HEK293 (cell line): ENCODE data around the gene SCTR.

ENCODE experiments used
- CTCF ChIA-PET: fragments of 350-600 bp; formaldehyde crosslinking; extraction: SDS; loops from one replicate; lab custom pipeline; 2021; ENCODE audit warnings: antibody characterized with exemption; lab: Yijun Ruan, JAX
- POLR2A ChIA-PET: fragments of 300-600 bp; formaldehyde crosslinking; extraction: SDS; loops from one replicate; lab custom pipeline; 2020; ENCODE audit warnings: antibody characterized with exemption, inconsistent platforms; lab: Yijun Ruan, JAX
- H3K27ac ChIP-seq: fragments of 200-500 bp; sonication (Bioruptor generic); 2 replicates; pipeline ENCODE4 v1.5.1; 2014; ENCODE audit warnings: low read depth, low read length, control low read depth, inconsistent platforms; ENCODE audit errors: extremely low read depth
- H3K36me3 ChIP-seq, 2 experiments: fragments of 200-500 bp in 1 of 2; sonication (Bioruptor generic) in 1 of 2; 1 replicate in 1 of 2; 2 replicates in 1 of 2; pipeline ENCODE4 v1.5.1; 2014 to 2017; ENCODE audit warnings: inconsistent platforms in 2 of 2, low read length in 2 of 2; ENCODE audit not compliant: control insufficient read depth in 2 of 2, insufficient read depth in 1 of 2
- H3K4me1 ChIP-seq: fragments of 200-500 bp; sonication (Bioruptor generic); 2 replicates; pipeline ENCODE4 v1.5.1; 2014; ENCODE audit warnings: mild to moderate bottlenecking, low read length, inconsistent platforms; ENCODE audit not compliant: control insufficient read depth, insufficient read depth
- H3K4me3 ChIP-seq: 2 replicates; pipeline ENCODE4 v1.5.1; 2011; ENCODE audit warnings: low read depth, mild to moderate bottlenecking, control low read depth, low read length, moderate library complexity
- H3K9me3 ChIP-seq: fragments of 200-500 bp; sonication (Bioruptor generic); 2 replicates; pipeline ENCODE4 v1.5.1; 2014; ENCODE audit warnings: low read depth, low read length, inconsistent platforms; ENCODE audit not compliant: control insufficient read depth, insufficient read depth
- FEZF1 ChIP-seq: fragments of 450-650 bp; formaldehyde crosslinking; IDR thresholded peaks from 2 replicates; pipeline ENCODE4 v1.5.1; 2016; ENCODE audit warnings: missing biosample characterization, missing genetic modification characterization
- GLIS2 ChIP-seq: fragments of 450-650 bp; formaldehyde crosslinking; IDR thresholded peaks from 2 replicates; pipeline ENCODE4 v1.5.1; 2016; ENCODE audit warnings: missing biosample characterization, missing genetic modification characterization
- KLF10 ChIP-seq: fragments of 450-650 bp; IDR thresholded peaks from 2 replicates; pipeline ENCODE4 v1.5.1; 2018; ENCODE audit warnings: missing biosample characterization, mild to moderate bottlenecking, missing genetic modification characterization
- SETDB1 ChIP-seq: IDR thresholded peaks from one replicate; pipeline ENCODE4 v1.6.1; 2017; ENCODE audit warnings: mild to moderate bottlenecking, low read length, moderate library complexity, mixed read lengths; ENCODE audit not compliant: insufficient read length
- TRIM28 ChIP-seq: IDR thresholded peaks from 2 replicates; pipeline ENCODE4 v1.6.1; 2011; ENCODE audit warnings: low read length, control low read depth, borderline replicate concordance
- ZFHX2 ChIP-seq: fragments of 450-650 bp; formaldehyde crosslinking; conservative IDR thresholded peaks from 2 replicates; pipeline ENCODE4 v1.5.1; 2016; ENCODE audit warnings: missing biosample characterization, missing genetic modification characterization
- ZNF112 ChIP-seq: fragments of 450-650 bp; formaldehyde crosslinking; IDR thresholded peaks from 2 replicates; pipeline ENCODE4 v1.5.0; 2017; ENCODE audit warnings: missing biosample characterization, missing genetic modification characterization
- ZNF184 ChIP-seq: fragments of 450-650 bp; IDR thresholded peaks from 2 replicates; pipeline ENCODE4 v1.5.1; 2018; ENCODE audit warnings: missing biosample characterization, mild to moderate bottlenecking, missing genetic modification characterization
- ZNF239 ChIP-seq: fragments of 450-650 bp; formaldehyde crosslinking; IDR thresholded peaks from 2 replicates; pipeline ENCODE4 v1.5.1; 2016; ENCODE audit warnings: missing biosample characterization, missing genetic modification characterization
- ZNF473 ChIP-seq: fragments of 450-650 bp; formaldehyde crosslinking; IDR thresholded peaks from 2 replicates; pipeline ENCODE4 v1.5.1; 2017; ENCODE audit warnings: missing biosample characterization, missing genetic modification characterization
- ZNF510 ChIP-seq: fragments of 450-650 bp; formaldehyde crosslinking; IDR thresholded peaks from 2 replicates; pipeline ENCODE4 v1.5.1; 2018; ENCODE audit warnings: mild to moderate bottlenecking, missing genetic modification characterization, missing biosample characterization; ENCODE audit not compliant: insufficient replicate concordance
- ZNF529 ChIP-seq: fragments of 450-650 bp; formaldehyde crosslinking; IDR thresholded peaks from 2 replicates; pipeline ENCODE4 v1.5.1; 2017; ENCODE audit warnings: missing genetic modification characterization, missing biosample characterization; ENCODE audit not compliant: insufficient replicate concordance
- ZNF544 ChIP-seq: fragments of 450-650 bp; formaldehyde crosslinking; IDR thresholded peaks from 2 replicates; pipeline ENCODE4 v1.5.0; 2017; ENCODE audit warnings: missing biosample characterization, missing genetic modification characterization
- ZNF555 ChIP-seq: fragments of 450-650 bp; formaldehyde crosslinking; conservative IDR thresholded peaks from 2 replicates; pipeline ENCODE4 v1.5.1; 2017; ENCODE audit warnings: missing biosample characterization, mild to moderate bottlenecking, missing genetic modification characterization, inconsistent platforms
- ZNF626 ChIP-seq: fragments of 450-650 bp; sonication (Bioruptor Pico); formaldehyde crosslinking; IDR thresholded peaks from 2 replicates; pipeline ENCODE4 v1.5.1; 2018; ENCODE audit warnings: missing biosample characterization, missing genetic modification characterization, inconsistent platforms
- TF ChIP-seq, protein P1 (sequence below): fragments of 450-650 bp; formaldehyde crosslinking; IDR thresholded peaks from 2 replicates; pipeline ENCODE4 v1.5.1; 2016; ENCODE audit warnings: missing biosample characterization, missing genetic modification characterization
- TF ChIP-seq, protein P2 (sequence below): fragments of 450-650 bp; formaldehyde crosslinking; IDR thresholded peaks from 2 replicates; pipeline ENCODE4 v1.5.1; 2016; ENCODE audit warnings: missing biosample characterization, missing genetic modification characterization
- TF ChIP-seq, protein P3 (sequence below): fragments of 450-650 bp; formaldehyde crosslinking; IDR thresholded peaks from 2 replicates; pipeline ENCODE4 v1.5.1; 2016; ENCODE audit warnings: missing biosample characterization, missing genetic modification characterization
- TF ChIP-seq, protein P4 (sequence below): fragments of 450-650 bp; formaldehyde crosslinking; IDR thresholded peaks from 2 replicates; pipeline ENCODE4 v1.5.1; 2016; ENCODE audit warnings: missing biosample characterization, missing genetic modification characterization
- TF ChIP-seq, protein P5 (sequence below): fragments of 450-650 bp; formaldehyde crosslinking; IDR thresholded peaks from 2 replicates; pipeline ENCODE4 v1.5.1; 2017; ENCODE audit warnings: missing biosample characterization, missing genetic modification characterization

Gene SCTR

DNA sequence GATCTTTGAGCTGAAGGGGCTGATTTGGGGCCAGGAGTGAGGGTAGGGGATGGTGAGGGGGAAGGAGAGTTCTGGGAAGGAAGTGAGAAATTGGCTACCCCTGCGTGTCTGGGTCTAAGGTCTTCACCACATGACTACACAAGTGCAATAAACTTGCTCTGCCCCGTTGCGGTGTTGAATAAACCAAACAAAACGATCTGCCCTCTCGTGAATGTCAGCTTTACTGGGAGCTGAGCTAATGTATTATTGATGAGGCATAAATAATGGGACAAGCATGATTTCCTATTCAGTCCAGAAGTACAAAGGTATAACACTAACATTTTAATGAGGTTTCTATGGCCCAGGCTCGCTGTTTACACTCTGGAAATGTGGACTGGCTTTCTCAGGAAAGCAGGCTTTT, 11.9 kb upstream of the SCTR start (continued):
- TF ChIP-seq, protein P1, sequence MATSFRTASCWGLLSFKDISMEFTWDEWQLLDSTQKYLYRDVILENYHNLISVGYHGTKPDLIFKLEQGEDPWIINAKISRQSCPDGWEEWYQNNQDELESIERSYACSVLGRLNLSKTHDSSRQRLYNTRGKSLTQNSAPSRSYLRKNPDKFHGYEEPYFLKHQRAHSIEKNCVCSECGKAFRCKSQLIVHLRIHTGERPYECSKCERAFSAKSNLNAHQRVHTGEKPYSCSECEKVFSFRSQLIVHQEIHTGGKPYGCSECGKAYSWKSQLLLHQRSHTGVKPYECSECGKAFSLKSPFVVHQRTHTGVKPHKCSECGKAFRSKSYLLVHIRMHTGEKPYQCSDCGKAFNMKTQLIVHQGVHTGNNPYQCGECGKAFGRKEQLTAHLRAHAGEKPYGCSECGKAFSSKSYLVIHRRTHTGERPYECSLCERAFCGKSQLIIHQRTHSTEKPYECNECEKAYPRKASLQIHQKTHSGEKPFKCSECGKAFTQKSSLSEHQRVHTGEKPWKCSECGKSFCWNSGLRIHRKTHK, result no peak
- TF ChIP-seq ZNF555 (tag by site-specific recombination), result no peak
- TF ChIP-seq, protein P2, sequence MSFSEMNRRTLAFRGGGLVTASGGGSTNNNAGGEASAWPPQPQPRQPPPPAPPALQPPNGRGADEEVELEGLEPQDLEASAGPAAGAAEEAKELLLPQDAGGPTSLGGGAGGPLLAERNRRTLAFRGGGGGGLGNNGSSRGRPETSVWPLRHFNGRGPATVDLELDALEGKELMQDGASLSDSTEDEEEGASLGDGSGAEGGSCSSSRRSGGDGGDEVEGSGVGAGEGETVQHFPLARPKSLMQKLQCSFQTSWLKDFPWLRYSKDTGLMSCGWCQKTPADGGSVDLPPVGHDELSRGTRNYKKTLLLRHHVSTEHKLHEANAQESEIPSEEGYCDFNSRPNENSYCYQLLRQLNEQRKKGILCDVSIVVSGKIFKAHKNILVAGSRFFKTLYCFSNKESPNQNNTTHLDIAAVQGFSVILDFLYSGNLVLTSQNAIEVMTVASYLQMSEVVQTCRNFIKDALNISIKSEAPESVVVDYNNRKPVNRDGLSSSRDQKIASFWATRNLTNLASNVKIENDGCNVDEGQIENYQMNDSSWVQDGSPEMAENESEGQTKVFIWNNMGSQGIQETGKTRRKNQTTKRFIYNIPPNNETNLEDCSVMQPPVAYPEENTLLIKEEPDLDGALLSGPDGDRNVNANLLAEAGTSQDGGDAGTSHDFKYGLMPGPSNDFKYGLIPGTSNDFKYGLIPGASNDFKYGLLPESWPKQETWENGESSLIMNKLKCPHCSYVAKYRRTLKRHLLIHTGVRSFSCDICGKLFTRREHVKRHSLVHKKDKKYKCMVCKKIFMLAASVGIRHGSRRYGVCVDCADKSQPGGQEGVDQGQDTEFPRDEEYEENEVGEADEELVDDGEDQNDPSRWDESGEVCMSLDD, result no peak
- TF ChIP-seq, protein P3, sequence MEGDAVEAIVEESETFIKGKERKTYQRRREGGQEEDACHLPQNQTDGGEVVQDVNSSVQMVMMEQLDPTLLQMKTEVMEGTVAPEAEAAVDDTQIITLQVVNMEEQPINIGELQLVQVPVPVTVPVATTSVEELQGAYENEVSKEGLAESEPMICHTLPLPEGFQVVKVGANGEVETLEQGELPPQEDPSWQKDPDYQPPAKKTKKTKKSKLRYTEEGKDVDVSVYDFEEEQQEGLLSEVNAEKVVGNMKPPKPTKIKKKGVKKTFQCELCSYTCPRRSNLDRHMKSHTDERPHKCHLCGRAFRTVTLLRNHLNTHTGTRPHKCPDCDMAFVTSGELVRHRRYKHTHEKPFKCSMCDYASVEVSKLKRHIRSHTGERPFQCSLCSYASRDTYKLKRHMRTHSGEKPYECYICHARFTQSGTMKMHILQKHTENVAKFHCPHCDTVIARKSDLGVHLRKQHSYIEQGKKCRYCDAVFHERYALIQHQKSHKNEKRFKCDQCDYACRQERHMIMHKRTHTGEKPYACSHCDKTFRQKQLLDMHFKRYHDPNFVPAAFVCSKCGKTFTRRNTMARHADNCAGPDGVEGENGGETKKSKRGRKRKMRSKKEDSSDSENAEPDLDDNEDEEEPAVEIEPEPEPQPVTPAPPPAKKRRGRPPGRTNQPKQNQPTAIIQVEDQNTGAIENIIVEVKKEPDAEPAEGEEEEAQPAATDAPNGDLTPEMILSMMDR (tag by site-specific recombination), result no peak
- TF ChIP-seq, protein P4, sequence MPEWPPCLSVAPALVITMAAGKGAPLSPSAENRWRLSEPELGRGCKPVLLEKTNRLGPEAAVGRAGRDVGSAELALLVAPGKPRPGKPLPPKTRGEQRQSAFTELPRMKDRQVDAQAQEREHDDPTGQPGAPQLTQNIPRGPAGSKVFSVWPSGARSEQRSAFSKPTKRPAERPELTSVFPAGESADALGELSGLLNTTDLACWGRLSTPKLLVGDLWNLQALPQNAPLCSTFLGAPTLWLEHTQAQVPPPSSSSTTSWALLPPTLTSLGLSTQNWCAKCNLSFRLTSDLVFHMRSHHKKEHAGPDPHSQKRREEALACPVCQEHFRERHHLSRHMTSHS (tag by site-specific recombination), result 0 out of 2 replicates have a peak, but pooled peaks have one; percentile 37
- no peak for TF ChIP-seq ZNF529 (tag by site-specific recombination)
- no peak for TF ChIP-seq ZNF473
- TF ChIP-seq ZNF544 (tag by site-specific recombination), result no peak
- TF ChIP-seq, protein P5, sequence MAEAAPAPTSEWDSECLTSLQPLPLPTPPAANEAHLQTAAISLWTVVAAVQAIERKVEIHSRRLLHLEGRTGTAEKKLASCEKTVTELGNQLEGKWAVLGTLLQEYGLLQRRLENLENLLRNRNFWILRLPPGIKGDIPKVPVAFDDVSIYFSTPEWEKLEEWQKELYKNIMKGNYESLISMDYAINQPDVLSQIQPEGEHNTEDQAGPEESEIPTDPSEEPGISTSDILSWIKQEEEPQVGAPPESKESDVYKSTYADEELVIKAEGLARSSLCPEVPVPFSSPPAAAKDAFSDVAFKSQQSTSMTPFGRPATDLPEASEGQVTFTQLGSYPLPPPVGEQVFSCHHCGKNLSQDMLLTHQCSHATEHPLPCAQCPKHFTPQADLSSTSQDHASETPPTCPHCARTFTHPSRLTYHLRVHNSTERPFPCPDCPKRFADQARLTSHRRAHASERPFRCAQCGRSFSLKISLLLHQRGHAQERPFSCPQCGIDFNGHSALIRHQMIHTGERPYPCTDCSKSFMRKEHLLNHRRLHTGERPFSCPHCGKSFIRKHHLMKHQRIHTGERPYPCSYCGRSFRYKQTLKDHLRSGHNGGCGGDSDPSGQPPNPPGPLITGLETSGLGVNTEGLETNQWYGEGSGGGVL (tag by site-specific recombination), result peak; percentile 65
- no peak for TF ChIP-seq ZNF626 (tag by site-specific recombination)
- no peak for TF ChIP-seq ZFHX2 (tag by site-specific recombination)
- TF ChIP-seq ZNF239, result no peak
- TF ChIP-seq FEZF1, result peak; percentile 79
- TF ChIP-seq KLF10, result no peak
- TF ChIP-seq ZNF184 (tag by site-specific recombination), result no peak

DNA sequence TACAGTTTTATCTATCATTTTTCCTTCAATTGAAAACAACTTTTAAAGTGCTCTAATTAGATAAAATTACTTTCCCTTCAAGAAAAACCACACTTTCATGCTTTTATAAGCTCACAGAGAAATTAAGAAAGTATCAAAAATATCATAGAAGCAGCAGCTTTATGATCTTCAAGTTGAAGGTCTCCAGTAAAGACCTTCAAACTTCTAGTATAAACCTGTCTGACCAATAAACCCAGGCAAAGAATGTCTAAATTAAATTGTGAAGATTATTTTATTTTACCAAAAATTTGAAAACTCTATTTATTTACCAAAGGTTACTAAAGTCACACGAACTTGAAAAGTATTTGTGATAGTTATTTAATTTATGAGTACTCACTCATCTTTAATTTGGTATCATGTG, 9.3 kb upstream of the SCTR start:
- POLR2A ChIA-PET, result no interaction called here
- CTCF ChIA-PET, result interaction anchor here (0.7 kb wide), 1 partner anchor 314 kb away, joined by 3 read pairs; no protein-coding TSS in a partner anchor
- TF ChIP-seq TRIM28, result peak; percentile 97
- no peak for TF ChIP-seq ZNF112 (tag by site-specific recombination)
- TF ChIP-seq SETDB1, result peak; percentile 99
- TF ChIP-seq GLIS2 (tag by site-specific recombination), result no peak
- peak; percentile 33 for TF ChIP-seq ZNF510
- no peak overlapping the region for H3K4me3 ChIP-seq
- H3K9me3 ChIP-seq, result no peaks in the 10 kb centered on the region
- H3K27ac ChIP-seq, result no peak overlapping the region
- no peaks in the 10 kb centered on the region; the same call in 1 of the 2 replicates for H3K4me1 ChIP-seq
- no peaks in the 10 kb centered on the region for H3K36me3 ChIP-seq
